ENCODE results near the gene TF.
"Not testable (repeated sequence)": the region's sequence is repeated elsewhere in the genome, so short reads cannot be mapped to it uniquely, and the experiment has no call there.

The TF gene

DNA sequence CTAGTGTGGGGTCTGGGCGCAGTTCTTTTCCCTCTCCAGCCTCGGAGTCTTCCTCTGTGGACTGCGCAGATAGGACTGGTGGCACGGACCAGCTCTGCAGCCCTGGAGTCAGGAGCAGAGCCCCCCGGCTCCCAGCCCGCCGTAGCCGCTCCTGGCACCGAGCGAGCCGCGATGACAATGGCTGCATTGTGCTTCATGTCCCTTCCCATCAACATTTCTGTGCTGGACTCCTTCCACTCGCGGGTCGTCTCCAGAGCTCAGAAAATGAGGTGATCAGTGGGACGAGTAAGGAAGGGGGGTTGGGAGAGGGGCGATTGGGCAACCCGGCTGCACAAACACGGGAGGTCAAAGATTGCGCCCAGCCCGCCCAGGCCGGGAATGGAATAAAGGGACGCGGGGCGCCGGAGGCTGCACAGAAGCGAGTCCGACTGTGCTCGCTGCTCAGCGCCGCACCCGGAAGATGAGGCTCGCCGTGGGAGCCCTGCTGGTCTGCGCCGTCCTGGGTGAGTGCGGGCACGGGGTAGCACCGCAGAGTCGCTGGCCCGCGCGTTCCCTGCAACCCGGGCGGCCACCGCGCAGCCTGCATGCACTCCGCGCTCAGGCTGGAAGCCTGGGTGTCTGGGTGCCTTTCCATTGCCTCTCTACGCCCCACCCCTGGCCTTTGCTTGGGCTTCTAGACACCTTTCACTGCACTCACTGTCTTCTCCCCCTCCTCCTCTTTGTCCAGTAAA, at the start of gene TF:
TSS of gene TF (plus strand) at position 413 of the 731 bp plus-strand sequence. CDS start at position 461, 48 bp downstream.
- no peak for DNase-seq (ENCODE audit: low spot score)

GRCh38 chr3:133697960-133698359, 48.2 kb upstream of the TF start:
- DNase-seq (ENCODE audit: low spot score), result no peak

GRCh38 chr3:133699467-133699866, 46.7 kb upstream of the TF start:
- DNase-seq (ENCODE audit: low spot score), result no peak

- DNase-seq (ENCODE audit: low spot score), result no peak
These were observed 46.3 kb upstream of the TF start for GRCh38 chr3:133699903-133700302.

GRCh38 chr3:133700351-133700750, 45.8 kb upstream of the TF start:
- DNase-seq (ENCODE audit: low spot score), result no peak

DNA sequence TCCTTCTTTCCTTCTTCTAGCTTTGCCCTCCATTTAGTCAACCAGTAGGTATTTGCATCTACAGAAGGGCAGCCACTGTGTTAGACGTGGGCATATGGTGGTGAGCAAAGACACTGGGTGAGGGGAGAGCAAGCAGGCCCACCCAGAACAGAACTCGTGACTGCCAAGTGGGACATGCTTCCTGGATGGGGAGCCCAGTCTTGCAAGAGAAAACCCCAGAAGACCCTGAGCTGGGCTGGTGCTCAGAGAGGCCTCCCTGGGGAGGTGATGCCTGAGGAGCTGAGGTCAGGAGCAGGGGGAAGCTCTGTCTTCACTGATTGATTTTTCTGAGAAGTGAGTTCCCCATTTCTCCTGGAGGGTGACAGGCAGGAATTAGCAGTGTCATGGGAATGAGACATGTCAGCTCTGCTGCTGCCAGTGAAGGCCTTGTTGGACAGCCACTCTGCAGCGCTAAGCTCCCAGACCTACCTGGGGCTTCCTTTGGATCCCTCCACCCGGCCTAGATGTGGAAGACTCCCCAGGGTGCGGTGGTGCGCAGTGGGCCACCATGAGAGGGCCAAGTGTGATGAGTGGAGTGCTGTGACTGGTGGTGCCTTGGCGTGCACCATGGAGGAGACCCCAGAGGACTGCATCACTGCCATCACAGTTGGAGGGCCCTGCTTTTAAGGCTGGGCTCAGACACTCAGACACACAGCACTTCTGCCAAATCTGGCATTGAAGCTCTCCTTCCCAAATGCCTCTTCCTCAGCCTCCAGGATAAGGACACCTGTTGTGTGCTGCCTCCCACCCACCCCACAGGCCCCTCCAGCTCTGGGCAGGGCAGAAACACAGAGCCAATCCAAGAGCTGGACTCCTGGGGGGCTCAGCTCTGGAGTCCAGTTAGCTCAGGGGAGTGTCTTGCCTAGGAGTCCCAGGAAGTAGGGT, 44.5 kb upstream of the TF start:
- DNase-seq (ENCODE audit: low spot score), result no peak

DNA sequence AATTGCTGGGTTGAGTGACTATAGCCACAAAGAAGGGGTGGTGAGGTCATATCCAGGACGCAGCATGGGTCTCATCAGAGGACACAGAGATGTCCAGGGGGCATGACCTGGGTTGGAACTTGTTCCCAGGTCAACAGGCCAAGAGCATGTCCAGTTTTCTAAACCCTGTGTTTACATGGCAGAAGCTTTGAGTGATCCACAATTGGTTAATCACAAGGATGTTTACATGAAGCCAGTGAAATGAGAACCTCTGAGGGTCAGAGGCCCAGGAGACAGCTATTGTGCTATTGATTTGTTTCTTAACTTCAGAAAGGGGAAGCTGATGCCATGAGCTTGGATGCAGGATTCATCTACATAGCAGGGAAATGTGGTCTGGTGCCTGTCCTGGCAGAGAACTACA, 42.3 kb upstream of the TF start:
- DNase-seq (ENCODE audit: low spot score), result no peak

DNA sequence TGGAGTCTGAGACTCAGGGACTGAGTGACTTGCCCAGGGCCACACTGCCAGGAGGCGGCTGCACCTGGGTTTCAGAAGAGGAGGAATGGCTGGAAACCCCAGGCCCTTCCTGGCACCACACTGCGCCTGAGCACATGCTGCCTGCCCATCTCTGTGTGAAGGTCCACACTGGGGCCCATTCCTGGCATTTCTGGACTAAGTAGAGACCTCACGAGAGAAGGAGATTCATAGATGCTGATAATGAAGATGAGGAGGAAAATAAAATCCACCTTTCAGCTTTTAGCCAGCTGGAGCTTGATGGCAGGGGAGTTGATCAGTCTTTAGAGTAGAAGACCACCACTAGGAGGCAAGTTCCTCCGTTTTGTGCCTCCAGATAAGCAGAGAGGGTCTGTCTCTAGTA, 40.2 kb upstream of the TF start:
- no peak for DNase-seq (ENCODE audit: low spot score)

- no peak for DNase-seq (ENCODE audit: low spot score)
These were observed 36.9 kb upstream of the TF start for GRCh38 chr3:133709139-133709750.

- DNase-seq (ENCODE audit: low spot score), result no peak
These were observed 35.2 kb upstream of the TF start for GRCh38 chr3:133711013-133711412.

GRCh38 chr3:133712017-133712416, 34.2 kb upstream of the TF start:
- DNase-seq (ENCODE audit: low spot score), result no peak

DNA sequence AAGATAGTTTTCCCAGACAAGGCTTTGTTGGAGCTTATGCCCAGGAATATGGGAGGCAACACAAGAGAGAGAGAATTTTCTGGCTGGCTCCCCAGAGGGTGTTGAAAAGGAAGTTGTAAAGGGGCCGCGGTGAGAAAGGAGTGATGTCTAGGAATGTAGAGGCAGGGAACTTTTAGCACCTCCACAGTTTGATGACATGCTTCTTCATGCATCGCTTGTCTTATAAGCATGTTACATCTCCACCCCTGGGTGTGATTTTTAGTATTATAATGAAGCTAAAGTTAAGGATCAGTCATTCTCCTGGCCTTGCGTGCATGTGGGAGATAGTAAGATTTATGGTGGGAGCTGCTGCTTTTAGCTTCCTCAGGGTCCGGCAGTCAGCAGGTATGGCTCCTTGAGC, 32.8 kb upstream of the TF start:
- DNase-seq (ENCODE audit: low spot score), result no peak

DNA sequence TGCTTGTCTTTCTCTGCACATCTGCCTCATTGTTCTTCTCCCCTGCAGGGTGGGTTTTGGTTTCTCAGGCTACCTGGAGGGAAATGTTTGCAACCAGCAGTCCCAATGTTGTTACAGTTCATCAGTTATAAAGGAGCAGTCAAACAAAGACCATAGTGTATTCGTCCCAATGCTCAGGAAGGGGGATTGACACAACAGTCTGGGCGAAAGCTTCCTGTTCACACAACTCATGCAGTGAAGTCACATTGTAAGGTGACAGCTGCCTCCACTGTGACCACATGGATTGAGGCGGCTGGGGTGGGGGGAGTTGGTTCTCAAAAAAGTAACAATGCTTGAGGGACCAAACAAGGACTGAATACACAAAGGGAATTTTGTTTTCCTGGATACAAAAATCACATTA, 28.8 kb upstream of the TF start:
- DNase-seq (ENCODE audit: low spot score), result no peak

DNA sequence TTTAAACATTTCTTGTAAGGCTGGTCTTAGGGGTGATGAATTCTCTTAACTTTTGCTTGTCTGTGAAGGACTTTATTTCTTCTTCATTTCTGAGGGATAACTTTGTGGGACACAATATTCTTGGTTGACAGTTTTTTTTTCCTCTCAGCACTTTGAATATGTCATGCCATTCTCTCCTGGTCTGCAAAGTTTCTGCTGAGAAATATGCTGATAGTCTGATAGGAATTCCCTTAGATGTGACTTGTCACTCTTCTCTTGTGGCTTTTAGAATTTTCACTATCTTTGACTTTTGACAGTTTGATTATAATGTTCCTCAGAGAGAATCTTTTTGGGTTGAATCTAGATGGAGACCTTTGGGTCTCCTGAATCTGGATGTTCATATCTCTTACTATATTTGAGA, 23.3 kb upstream of the TF start:
- no peak for DNase-seq (ENCODE audit: low spot score)

GRCh38 chr3:133730993-133731392, 15.2 kb upstream of the TF start:
- no peak for DNase-seq (ENCODE audit: low spot score)

GRCh38 chr3:133732231-133732630, 14.0 kb upstream of the TF start:
- DNase-seq (ENCODE audit: low spot score), result not testable (repeated sequence)

DNA sequence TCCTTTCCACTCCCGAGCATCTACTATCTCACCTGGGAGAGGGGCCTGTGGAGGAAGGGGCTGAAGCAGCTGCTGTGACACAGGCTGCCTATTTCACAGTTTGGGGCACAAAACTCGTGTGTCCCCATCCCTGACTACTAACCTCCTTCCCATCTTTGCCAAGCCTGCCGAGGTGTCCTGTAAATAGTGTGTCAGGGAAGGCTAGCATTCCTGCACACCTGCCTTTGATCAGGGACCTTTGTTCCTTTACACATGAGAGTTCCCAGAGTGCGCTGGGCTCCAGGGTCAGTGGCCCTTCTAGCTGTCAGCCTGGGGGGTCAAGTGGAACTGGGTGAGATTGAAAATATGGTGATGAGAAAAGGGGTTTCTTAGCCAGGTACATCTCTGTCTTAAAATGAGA, 13.0 kb upstream of the TF start:
- DNase-seq (ENCODE audit: low spot score), result no peak

GRCh38 chr3:133734305-133734704, 11.9 kb upstream of the TF start:
- DNase-seq (ENCODE audit: low spot score), result no peak

DNA sequence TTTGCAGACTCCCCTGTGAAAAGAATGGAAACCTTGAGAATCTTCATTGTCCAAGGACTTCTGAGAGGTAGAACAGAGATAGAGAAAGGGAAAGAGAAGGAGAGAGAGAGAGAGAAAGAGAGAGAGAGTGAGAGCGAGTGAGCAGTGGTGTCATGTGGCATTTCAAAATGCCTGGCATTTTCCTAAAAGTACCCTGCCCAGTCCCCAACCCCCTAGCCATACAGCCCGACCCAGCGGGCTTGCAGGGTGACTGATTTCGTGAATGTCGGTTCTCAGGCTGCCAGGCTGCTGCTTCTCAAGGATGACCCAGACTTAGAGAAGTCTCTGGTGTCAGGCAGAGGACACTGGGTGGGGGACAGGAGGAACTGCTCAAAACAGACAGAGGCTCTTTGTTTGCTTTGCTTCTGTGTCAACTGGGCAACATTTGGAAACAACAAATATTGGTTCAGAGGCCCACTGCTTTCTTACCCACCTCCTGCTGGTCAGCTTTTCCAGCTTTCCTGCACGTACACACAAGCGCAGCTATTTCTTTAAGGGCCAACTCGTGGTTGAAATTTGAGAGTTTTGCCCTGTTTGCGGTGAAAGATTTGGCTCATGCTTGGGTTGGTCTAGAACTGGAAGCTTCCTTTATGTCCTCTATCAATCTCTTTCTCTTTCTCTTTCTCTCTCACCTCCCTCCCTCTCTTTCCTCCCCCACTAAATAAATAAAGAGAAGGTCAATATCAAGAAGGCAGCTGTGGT, 3.7 kb upstream of the TF start:
- DNase-seq (ENCODE audit: low spot score), result no peak

DNA sequence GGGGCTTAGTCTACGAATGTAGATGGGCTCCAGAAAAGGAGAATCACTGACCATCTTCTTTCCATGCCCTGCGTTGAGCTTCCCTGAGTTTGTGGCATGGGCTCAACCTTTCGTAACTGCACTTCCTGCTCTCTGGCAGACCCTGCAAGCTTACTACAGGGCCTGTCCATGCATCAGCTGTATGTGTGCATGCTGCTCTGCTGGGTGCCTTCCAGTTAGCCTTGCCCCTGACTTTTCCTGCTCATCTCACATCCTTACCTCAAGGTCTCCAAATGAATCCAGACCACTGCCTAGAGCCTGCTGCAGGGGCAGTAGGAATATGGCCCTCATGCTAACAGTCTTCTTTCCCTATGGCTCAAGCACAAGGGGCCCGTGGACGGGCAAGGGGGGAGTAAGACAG, 2.0 kb upstream of the TF start:
- DNase-seq (ENCODE audit: low spot score), result no peak

GRCh38 chr3:133745108-133745507, 1.1 kb upstream of the TF start:
- no peak for DNase-seq (ENCODE audit: low spot score)

- no peak for DNase-seq (ENCODE audit: low spot score)
These were observed 496 bp downstream of the TF start for GRCh38 chr3:133746712-133747066.

Measured in GM03348 (cell line).